ENCODE results near the gene MYO9B.

GRCh38 chr19:17180997-17181702 lies 105.6 kb downstream of the MYO9B start:
- TF ChIP-seq POLR2A (IDR thresholded peaks at IDR 0.05; ENCODE audit: low read length): no peak
- no peak for TF ChIP-seq CTCF (IDR thresholded peaks at IDR 0.05)
- no peak for TF ChIP-seq MAX (IDR thresholded peaks at IDR 0.05)
- TF ChIP-seq BHLHE40 (IDR thresholded peaks at IDR 0.05; ENCODE audit: low read depth, low read length): no peak
- no peak for TF ChIP-seq ESRRA (IDR thresholded peaks at IDR 0.05; ENCODE audit: borderline replicate concordance, low read length)
- no peak for TF ChIP-seq HDAC2 (IDR thresholded peaks at IDR 0.05)
- TF ChIP-seq RNF2 (IDR thresholded peaks at IDR 0.05; ENCODE audit: borderline replicate concordance, low read depth): no peak
- TF ChIP-seq EP300 (IDR thresholded peaks at IDR 0.05): no peak
- no peak for TF ChIP-seq TP53 (CRISPR knock-in tag; IDR thresholded peaks at IDR 0.05)
- no peak for TF ChIP-seq SMC3 (IDR thresholded peaks at IDR 0.05)
- TF ChIP-seq ZNF302 (CRISPR knock-in tag; IDR thresholded peaks at IDR 0.05): no peak
- TF ChIP-seq CEBPB (IDR thresholded peaks at IDR 0.05): no peak
- TF ChIP-seq PBX3 (IDR thresholded peaks at IDR 0.05): no peak

Measured in A549 (cell line).